Kidney epithelial cell (primary cell): ENCODE results near the gene PNPLA2. TPM values are rescaled to one million over a fixed set of nuclear protein-coding genes. Genes with fewer than 3 reads are reported as not detected.
A peak's percentile ranks its signal among the peaks of the same experiment; 100 is the strongest.

Experiments used
- DNase-seq: peaks from one replicate; pipeline ENCODE4 v3.0.0-alpha.2; 2010; ENCODE audit warnings: low read depth
- H3K27me3 ChIP-seq: 2 replicates; pipeline ENCODE4 v1.6.0; 2011; ENCODE audit warnings: low read length; ENCODE audit not compliant: control insufficient read depth, insufficient read depth
- H3K36me3 ChIP-seq: 2 replicates; pipeline ENCODE4 v1.5.1; 2011; ENCODE audit warnings: low read length; ENCODE audit not compliant: control insufficient read depth, insufficient read depth
- H3K4me3 ChIP-seq: 2 replicates; pipeline ENCODE4 v1.5.1; 2011; ENCODE audit warnings: low read depth, mild to moderate bottlenecking, control low read depth, low read length
- total RNA-seq: library from RNA; depleted of rRNA; stranded (reverse); fragments of >200 nt; gene quantifications from 2 replicates; pipeline ENCODE4 v1.2.3, GENCODE V29; 2015
- TF ChIP-seq, protein P1 (sequence below): IDR thresholded peaks from 2 replicates; pipeline ENCODE4 v1.5.1; 2011; ENCODE audit warnings: mild to moderate bottlenecking, moderate library complexity, low read length, control low read depth, inconsistent platforms; ENCODE audit not compliant: insufficient read depth, poor library complexity, severe bottlenecking

The PNPLA2 gene
- total RNA-seq, 1 donor from 2014 or later: 27.5 TPM

DNA sequence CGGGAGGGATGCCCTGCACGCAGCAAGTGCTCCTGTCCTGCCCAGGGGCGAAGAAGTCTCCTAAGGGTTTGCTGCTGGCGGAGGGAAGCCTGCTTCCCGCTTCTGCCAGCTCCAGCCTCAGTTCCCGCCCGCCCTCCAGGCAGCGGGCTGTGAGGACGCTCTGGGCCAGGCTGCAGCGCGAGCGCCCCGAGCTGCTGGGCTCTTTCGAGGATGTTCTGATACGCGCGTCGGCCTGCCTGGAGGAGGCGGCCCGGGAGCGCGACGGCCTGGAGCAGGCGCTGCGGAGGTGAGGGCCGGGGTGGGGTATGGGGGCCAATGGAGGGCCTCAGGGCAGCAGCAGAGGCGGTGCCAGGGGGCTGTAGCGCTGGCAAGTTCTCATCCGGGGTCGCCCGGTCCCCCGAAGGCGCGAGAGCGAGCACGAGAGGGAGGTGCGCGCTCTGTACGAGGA is 11.2 kb downstream of the PNPLA2 start:
- TF ChIP-seq, protein P1, sequence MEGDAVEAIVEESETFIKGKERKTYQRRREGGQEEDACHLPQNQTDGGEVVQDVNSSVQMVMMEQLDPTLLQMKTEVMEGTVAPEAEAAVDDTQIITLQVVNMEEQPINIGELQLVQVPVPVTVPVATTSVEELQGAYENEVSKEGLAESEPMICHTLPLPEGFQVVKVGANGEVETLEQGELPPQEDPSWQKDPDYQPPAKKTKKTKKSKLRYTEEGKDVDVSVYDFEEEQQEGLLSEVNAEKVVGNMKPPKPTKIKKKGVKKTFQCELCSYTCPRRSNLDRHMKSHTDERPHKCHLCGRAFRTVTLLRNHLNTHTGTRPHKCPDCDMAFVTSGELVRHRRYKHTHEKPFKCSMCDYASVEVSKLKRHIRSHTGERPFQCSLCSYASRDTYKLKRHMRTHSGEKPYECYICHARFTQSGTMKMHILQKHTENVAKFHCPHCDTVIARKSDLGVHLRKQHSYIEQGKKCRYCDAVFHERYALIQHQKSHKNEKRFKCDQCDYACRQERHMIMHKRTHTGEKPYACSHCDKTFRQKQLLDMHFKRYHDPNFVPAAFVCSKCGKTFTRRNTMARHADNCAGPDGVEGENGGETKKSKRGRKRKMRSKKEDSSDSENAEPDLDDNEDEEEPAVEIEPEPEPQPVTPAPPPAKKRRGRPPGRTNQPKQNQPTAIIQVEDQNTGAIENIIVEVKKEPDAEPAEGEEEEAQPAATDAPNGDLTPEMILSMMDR: no peak
- H3K27me3 ChIP-seq: peaks cover 2% of the 10 kb centered on the region
- peaks cover 1% of the 10 kb centered on the region for H3K36me3 ChIP-seq
- no peak for DNase-seq
- H3K4me3 ChIP-seq: peak overlapping the region; percentile 45

- Histone ChIP-seq H3K36me3 (peaks cover 1% of the 10 kb centered on the region), H3K27me3 (peaks cover 2% of the 10 kb centered on the region), H3K4me3 (peak overlapping the region; percentile 45)
- DNase-seq: no peak
- TF ChIP-seq, protein P1: no peak
Observed at GRCh38 chr11:830295-831117, 11.8 kb downstream of the PNPLA2 start.

GRCh38 chr11:831118-831864 is 12.6 kb downstream of the PNPLA2 start:
- H3K36me3 ChIP-seq: peaks cover 1% of the 10 kb centered on the region
- TF ChIP-seq, protein P1: no peak
- peaks cover 2% of the 10 kb centered on the region for H3K27me3 ChIP-seq
- no peak for DNase-seq
- H3K4me3 ChIP-seq: peak overlapping the region; percentile 45

DNA sequence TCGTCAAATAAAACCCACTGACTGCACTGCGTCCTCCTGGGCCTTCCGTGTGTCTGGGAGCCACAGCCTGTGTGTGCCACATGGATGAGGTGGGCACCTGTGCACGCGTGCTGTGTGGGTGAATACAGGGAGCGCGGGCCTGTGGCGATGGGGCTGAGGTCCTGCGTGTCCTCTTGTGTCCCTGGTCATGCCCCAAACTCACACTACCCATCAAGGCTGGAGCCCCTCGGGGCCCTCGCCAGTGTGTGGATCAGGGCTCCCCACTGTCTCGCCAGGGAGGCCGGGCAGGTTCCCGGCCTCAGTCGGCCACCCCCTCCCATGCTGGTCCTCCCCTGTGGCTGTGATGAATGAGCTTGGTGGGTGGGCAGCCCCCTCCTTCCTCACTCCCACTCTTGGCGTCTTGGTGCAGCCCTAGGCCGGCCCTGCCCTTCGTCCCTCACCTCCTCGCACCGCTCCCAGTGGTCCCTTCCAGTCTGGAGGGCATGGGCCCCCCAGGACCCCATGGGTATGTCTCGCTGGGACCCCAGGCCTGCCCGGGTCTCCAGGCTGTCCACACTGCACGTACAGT is 13.3 kb downstream of the PNPLA2 start:
- H3K36me3 ChIP-seq: peaks cover 4% of the 10 kb centered on the region
- DNase-seq: no peak
- TF ChIP-seq, protein P1: no peak
- peaks cover 2% of the 10 kb centered on the region for H3K27me3 ChIP-seq
- H3K4me3 ChIP-seq: peak overlapping the region; percentile 75

DNA sequence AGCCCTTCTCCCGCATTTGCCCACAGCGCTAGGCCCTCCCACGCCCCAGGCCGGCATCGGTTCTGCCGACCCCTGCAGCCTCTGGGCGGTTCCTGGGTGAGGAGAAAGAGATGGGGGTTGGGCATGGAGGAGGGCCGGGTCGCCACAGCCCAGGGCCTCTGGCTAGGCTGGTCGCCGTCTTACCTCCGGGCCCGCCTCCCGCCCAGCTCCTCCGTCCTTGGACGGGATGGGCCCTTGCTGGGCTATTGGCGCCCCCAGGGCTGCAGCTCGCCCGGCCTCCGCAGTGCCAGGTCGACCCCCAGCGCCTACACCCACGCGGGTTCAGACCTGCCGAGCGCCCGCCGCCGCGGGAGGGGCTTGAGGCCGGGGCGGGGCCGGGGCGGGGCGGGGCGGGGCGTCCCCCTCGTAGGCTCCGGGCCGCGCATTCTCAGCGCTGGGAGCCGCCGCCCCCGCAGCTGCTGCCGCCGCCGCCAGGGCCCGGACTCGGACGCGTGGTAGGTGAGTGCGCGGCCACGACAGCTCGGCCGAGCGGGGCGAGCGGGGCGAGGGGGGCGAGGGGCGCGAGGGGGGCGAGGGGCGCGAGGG is 13.9 kb downstream of the PNPLA2 start, which contains the start of gene CD151:
TSS of gene CD151 (plus strand) at position 424 of the 585 bp plus-strand sequence. CDS start 3,118 bp downstream, outside the sequence.
- H3K36me3 ChIP-seq: peaks cover 6% of the 10 kb centered on the region
- H3K27me3 ChIP-seq: no peaks in the 10 kb centered on the region
- TF ChIP-seq, protein P1: no peak
- peak within 1 kb of the TSS; percentile 75 for H3K4me3 ChIP-seq
- DNase-seq: no peak
